GM19099 (cell line): ENCODE data around the gene CEP350.

ENCODE experiments used
- POLR2A ChIP-seq: IDR thresholded peaks from 3 replicates; pipeline ENCODE4 v1.6.1; 2011; ENCODE audit warnings: low read depth; ENCODE audit not compliant: insufficient read length; ENCODE audit errors: extremely low read depth

Gene CEP350

GRCh38 chr1:179966551-179966950, 11.9 kb downstream of the CEP350 start:
- no peak for TF ChIP-seq POLR2A

- TF ChIP-seq POLR2A = no peak
These were observed 13.8 kb downstream of the CEP350 start for GRCh38 chr1:179968284-179968993.

GRCh38 chr1:179968994-179969919, 14.6 kb downstream of the CEP350 start:
- TF ChIP-seq POLR2A = no peak

GRCh38 chr1:179969962-179970361, 15.4 kb downstream of the CEP350 start:
- TF ChIP-seq POLR2A = no peak

- no peak for TF ChIP-seq POLR2A
These were observed 17.2 kb downstream of the CEP350 start for GRCh38 chr1:179971563-179972496.

- TF ChIP-seq POLR2A = no peak
These were observed 18.8 kb downstream of the CEP350 start for GRCh38 chr1:179973198-179974110.

- TF ChIP-seq POLR2A = no peak
These were observed 22.5 kb downstream of the CEP350 start for GRCh38 chr1:179976970-179977651.

GRCh38 chr1:179978199-179979079, 23.8 kb downstream of the CEP350 start:
- no peak for TF ChIP-seq POLR2A

- TF ChIP-seq POLR2A = no peak
These were observed 29.5 kb downstream of the CEP350 start for GRCh38 chr1:179984101-179984500.

GRCh38 chr1:179984942-179985341, 30.3 kb downstream of the CEP350 start:
- TF ChIP-seq POLR2A = no peak

GRCh38 chr1:179990847-179991246, 36.2 kb downstream of the CEP350 start:
- TF ChIP-seq POLR2A = no peak

- TF ChIP-seq POLR2A = no peak
These were observed 41.0 kb downstream of the CEP350 start for GRCh38 chr1:179995576-179995975.
